Ovary (tissue), 3 donors: ENCODE data around the gene FIG4.

Experiments
- CTCF ChIP-seq, 3 donors: fragments of 450-650 bp in 2 of 3; fragments of 200-600 bp in 1 of 3; IDR thresholded peaks; one replicate each; pipeline versions ENCODE4 v1.5.1 to v1.8.0; 2016 to 2022; ENCODE audit warnings: antibody characterized with exemption in 3 of 3, mild to moderate bottlenecking in 1 of 3
- EP300 ChIP-seq: sonication (generic); formaldehyde crosslinking; IDR thresholded peaks from one replicate; pipeline ENCODE4 v1.6.1; 2017; ENCODE audit warnings: antibody characterized with exemption
- donor health status: DM: no; HTN: no; CAD: no.

GRCh38 chr6:109790131-109790530 is 99.0 kb downstream of the FIG4 start:
- TF ChIP-seq CTCF (IDR thresholded peaks at IDR 0.05) (no peak), EP300 (no peak)
